GM18526 (cell line): ENCODE measurements around the gene GIPC2.

Experiments
- POLR2A ChIP-seq: IDR thresholded peaks from 3 replicates; pipeline ENCODE4 v1.6.1; 2011; ENCODE audit not compliant: insufficient read length; ENCODE audit errors: extremely low read depth

The GIPC2 gene

GRCh38 chr1:78101051-78101450, 55.3 kb downstream of the GIPC2 start:
- TF ChIP-seq POLR2A: no peak

- TF ChIP-seq POLR2A: no peak
Observed at GRCh38 chr1:78101514-78101913, 55.7 kb downstream of the GIPC2 start.

- TF ChIP-seq POLR2A: no peak
Observed at GRCh38 chr1:78102082-78102481, 56.3 kb downstream of the GIPC2 start.

GRCh38 chr1:78102916-78103315, 57.1 kb downstream of the GIPC2 start:
- TF ChIP-seq POLR2A: no peak

- no peak for TF ChIP-seq POLR2A
Observed at GRCh38 chr1:78104322-78104721, 58.6 kb downstream of the GIPC2 start.

- TF ChIP-seq POLR2A: no peak
Observed at GRCh38 chr1:78113156-78113916, 67.6 kb downstream of the GIPC2 start.

GRCh38 chr1:78114034-78114956, 68.5 kb downstream of the GIPC2 start:
- no peak for TF ChIP-seq POLR2A

- no peak for TF ChIP-seq POLR2A
Observed at GRCh38 chr1:78121710-78122109, 75.9 kb downstream of the GIPC2 start.

GRCh38 chr1:78122389-78122788, 76.6 kb downstream of the GIPC2 start:
- no peak for TF ChIP-seq POLR2A

GRCh38 chr1:78126506-78126905, 80.7 kb downstream of the GIPC2 start:
- TF ChIP-seq POLR2A: no peak

- no peak for TF ChIP-seq POLR2A
Observed at GRCh38 chr1:78132174-78132947, 86.6 kb downstream of the GIPC2 start.

GRCh38 chr1:78132948-78133322, 87.2 kb downstream of the GIPC2 start:
- no peak for TF ChIP-seq POLR2A

GRCh38 chr1:78136680-78137079, 90.9 kb downstream of the GIPC2 start:
- no peak for TF ChIP-seq POLR2A

- TF ChIP-seq POLR2A: no peak
Observed at GRCh38 chr1:78141531-78142231, 95.9 kb downstream of the GIPC2 start.

GRCh38 chr1:78142736-78143135, 97.0 kb downstream of the GIPC2 start:
- no peak for TF ChIP-seq POLR2A

GRCh38 chr1:78143152-78143551, 97.4 kb downstream of the GIPC2 start:
- TF ChIP-seq POLR2A: no peak
